ENCODE measurements around the gene ADCY9.

The ADCY9 gene

GRCh38 chr16:4123616-4124300 lies 7.5 kb upstream of the ADCY9 start:
- TF ChIP-seq, protein P1, sequence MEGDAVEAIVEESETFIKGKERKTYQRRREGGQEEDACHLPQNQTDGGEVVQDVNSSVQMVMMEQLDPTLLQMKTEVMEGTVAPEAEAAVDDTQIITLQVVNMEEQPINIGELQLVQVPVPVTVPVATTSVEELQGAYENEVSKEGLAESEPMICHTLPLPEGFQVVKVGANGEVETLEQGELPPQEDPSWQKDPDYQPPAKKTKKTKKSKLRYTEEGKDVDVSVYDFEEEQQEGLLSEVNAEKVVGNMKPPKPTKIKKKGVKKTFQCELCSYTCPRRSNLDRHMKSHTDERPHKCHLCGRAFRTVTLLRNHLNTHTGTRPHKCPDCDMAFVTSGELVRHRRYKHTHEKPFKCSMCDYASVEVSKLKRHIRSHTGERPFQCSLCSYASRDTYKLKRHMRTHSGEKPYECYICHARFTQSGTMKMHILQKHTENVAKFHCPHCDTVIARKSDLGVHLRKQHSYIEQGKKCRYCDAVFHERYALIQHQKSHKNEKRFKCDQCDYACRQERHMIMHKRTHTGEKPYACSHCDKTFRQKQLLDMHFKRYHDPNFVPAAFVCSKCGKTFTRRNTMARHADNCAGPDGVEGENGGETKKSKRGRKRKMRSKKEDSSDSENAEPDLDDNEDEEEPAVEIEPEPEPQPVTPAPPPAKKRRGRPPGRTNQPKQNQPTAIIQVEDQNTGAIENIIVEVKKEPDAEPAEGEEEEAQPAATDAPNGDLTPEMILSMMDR (IDR thresholded peaks at IDR 0.05; ENCODE audit: low read length, missing control alignments), result no peak
- H3K4me3 ChIP-seq (replicated peaks; ENCODE audit: low read depth, low read length), result no peak overlapping the region
- no peak for DNase-seq (ENCODE audit: low read depth)

GRCh38 chr16:4120176-4120575 lies 3.9 kb upstream of the ADCY9 start:
- H3K4me3 ChIP-seq (replicated peaks; ENCODE audit: low read depth, low read length), result no peak overlapping the region
- no peak for DNase-seq (ENCODE audit: low read depth)
- TF ChIP-seq, protein P1 (IDR thresholded peaks at IDR 0.05; ENCODE audit: low read length, missing control alignments), result no peak

DNA sequence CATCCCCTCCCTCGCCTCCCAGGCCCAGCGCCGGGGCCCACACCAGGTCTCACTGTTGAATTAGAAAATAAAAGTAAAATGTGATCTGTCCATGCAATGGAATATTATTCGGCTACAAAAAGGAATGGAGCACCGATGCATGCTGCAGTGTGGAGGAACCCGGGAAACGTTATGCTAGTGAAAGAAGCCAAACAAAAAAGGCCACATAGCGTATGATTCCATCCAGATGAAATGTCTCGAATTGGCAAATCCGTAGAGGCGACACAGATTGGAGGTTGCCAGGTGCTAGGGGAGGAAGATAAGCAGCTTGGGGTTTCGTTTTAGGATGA lies 972 bp upstream of the ADCY9 start:
- TF ChIP-seq, protein P1 (IDR thresholded peaks at IDR 0.05; ENCODE audit: low read length, missing control alignments), result no peak
- no peak overlapping the region for H3K4me3 ChIP-seq (replicated peaks; ENCODE audit: low read depth, low read length)
- no peak for DNase-seq (ENCODE audit: low read depth)

GRCh38 chr16:4115949-4116318 lies 308 bp downstream of the ADCY9 start:
- TF ChIP-seq, protein P1 (IDR thresholded peaks at IDR 0.05; ENCODE audit: low read length, missing control alignments), result no peak

GRCh38 chr16:4115209-4115948 lies 863 bp downstream of the ADCY9 start:
- peak; percentile 74 for DNase-seq (ENCODE audit: low read depth)
- TF ChIP-seq, protein P1 (IDR thresholded peaks at IDR 0.05; ENCODE audit: low read length, missing control alignments), result no peak
- peak overlapping the region; percentile 60 for H3K4me3 ChIP-seq (replicated peaks; ENCODE audit: low read depth, low read length)

More at GRCh38 chr16:4115949-4116318, 308 bp downstream of the ADCY9 start:
- no peak for DNase-seq (ENCODE audit: low read depth)
- H3K4me3 ChIP-seq (replicated peaks; ENCODE audit: low read depth, low read length), result peak overlapping the region; percentile 60

- H3K4me3 ChIP-seq (replicated peaks; ENCODE audit: low read depth, low read length), result peak overlapping the region; percentile 60
- DNase-seq (ENCODE audit: low read depth), result no peak
- TF ChIP-seq, protein P1 (IDR thresholded peaks at IDR 0.05; ENCODE audit: low read length, missing control alignments), result no peak
Measured at GRCh38 chr16:4114257-4115208, 1.7 kb downstream of the ADCY9 start.

Data from fibroblast of pulmonary artery (primary cell).